Fibroblast of lung (primary cell): ENCODE measurements around the gene PATJ. TPM values are rescaled to one million over a fixed set of nuclear protein-coding genes. Genes with fewer than 3 reads are reported as not detected.

Experiments used
- DNase-seq, 2 donors: peaks; one replicate each; pipeline versions ENCODE4 v3.0.0 to v3.0.0-alpha.2; 2010; ENCODE audit warnings: low read depth in 2 of 2
- H2AFZ ChIP-seq: 2 replicates; pipeline ENCODE4 v1.5.1; 2012; ENCODE audit warnings: low read length, control low read depth, inconsistent platforms
- H3K27ac ChIP-seq: 2 replicates; pipeline ENCODE4 v1.5.1; 2011; ENCODE audit warnings: low read length, control low read depth; ENCODE audit not compliant: insufficient read depth
- H3K27me3 ChIP-seq: 2 replicates; pipeline ENCODE4 v1.5.1; 2011; ENCODE audit warnings: mild to moderate bottlenecking, low read length; ENCODE audit not compliant: control insufficient read depth, insufficient read depth
- H3K36me3 ChIP-seq: 2 replicates; pipeline ENCODE4 v1.5.1; 2011; ENCODE audit warnings: low read length; ENCODE audit not compliant: control insufficient read depth, insufficient read depth
- H3K4me1 ChIP-seq: 2 replicates; pipeline ENCODE4 v1.5.1; 2011; ENCODE audit warnings: low read length; ENCODE audit not compliant: control insufficient read depth, insufficient read depth; ENCODE audit errors: extremely low read depth
- H3K4me2 ChIP-seq: 2 replicates; pipeline ENCODE4 v1.5.1; 2011; ENCODE audit warnings: low read length, control low read depth; ENCODE audit not compliant: insufficient read depth; ENCODE audit errors: extremely low read depth
- H3K4me3 ChIP-seq, 4 experiments: fragments of 200-600 bp in 1 of 4; sonication (generic) in 1 of 4; replicated peaks in 1 of 4; 2 replicates each; pipeline ENCODE4 v1.5.1; 2011 to 2016; ENCODE audit warnings: low read length in 4 of 4, low read depth in 3 of 4, mild to moderate bottlenecking in 3 of 4, control low read depth in 2 of 4, inconsistent platforms in 1 of 4, mixed read lengths in 1 of 4; ENCODE audit not compliant: insufficient read depth in 1 of 4; ENCODE audit errors: control extremely low read depth in 1 of 4
- H3K79me2 ChIP-seq: 2 replicates; pipeline ENCODE4 v1.5.1; 2012; ENCODE audit warnings: mild to moderate bottlenecking, low read length, inconsistent platforms; ENCODE audit not compliant: control insufficient read depth, insufficient read depth
- H3K9ac ChIP-seq: 2 replicates; pipeline ENCODE4 v1.5.1; 2011; ENCODE audit warnings: mild to moderate bottlenecking, low read length, control low read depth; ENCODE audit not compliant: insufficient read depth
- H3K9me3 ChIP-seq: 2 replicates; pipeline ENCODE4 v1.5.1; 2012; ENCODE audit warnings: low read depth, low read length; ENCODE audit not compliant: control insufficient read depth, insufficient read depth
- H4K20me1 ChIP-seq: 2 replicates; pipeline ENCODE4 v1.5.1; 2011; ENCODE audit warnings: low read length; ENCODE audit not compliant: control insufficient read depth, insufficient read depth; ENCODE audit errors: extremely low read depth
- CTCF ChIP-seq, 2 donors: IDR thresholded peaks in 1 of 2; conservative IDR thresholded peaks in 1 of 2; 1 replicate in 1 of 2; 2 replicates in 1 of 2; pipeline ENCODE4 v1.5.1; 2011 to 2012; ENCODE audit warnings: low read length in 2 of 2, control low read depth in 1 of 2, inconsistent platforms in 1 of 2, low read depth in 1 of 2, mild to moderate bottlenecking in 1 of 2
- EZH2 ChIP-seq: IDR thresholded peaks from 2 replicates; pipeline ENCODE4 v1.5.1; 2012; ENCODE audit warnings: low read length, control low read depth, mild to moderate bottlenecking; ENCODE audit errors: missing control alignments
- polyA plus RNA-seq, 2 donors: library from polyadenylated mRNA; depleted of rRNA in 1 of 2; stranded (reverse) in 1 of 2; unstranded in 1 of 2; fragments of >200 nt; gene quantifications; 2 replicates each; pipeline ENCODE4 v1.2.1, GENCODE V29; 2011 to 2012; ENCODE audit warnings: missing spikeins in 1 of 2
- total RNA-seq: library from RNA; depleted of rRNA; stranded (reverse); fragments of >200 nt; gene quantifications from 2 replicates; pipeline ENCODE4 v1.2.1, GENCODE V29; 2014

The PATJ gene
- total and polyA plus RNA-seq, 2 donors (not counting 1 experiment from before 2014, with no cell fraction given), result 2.5 to 12.4 TPM

DNA sequence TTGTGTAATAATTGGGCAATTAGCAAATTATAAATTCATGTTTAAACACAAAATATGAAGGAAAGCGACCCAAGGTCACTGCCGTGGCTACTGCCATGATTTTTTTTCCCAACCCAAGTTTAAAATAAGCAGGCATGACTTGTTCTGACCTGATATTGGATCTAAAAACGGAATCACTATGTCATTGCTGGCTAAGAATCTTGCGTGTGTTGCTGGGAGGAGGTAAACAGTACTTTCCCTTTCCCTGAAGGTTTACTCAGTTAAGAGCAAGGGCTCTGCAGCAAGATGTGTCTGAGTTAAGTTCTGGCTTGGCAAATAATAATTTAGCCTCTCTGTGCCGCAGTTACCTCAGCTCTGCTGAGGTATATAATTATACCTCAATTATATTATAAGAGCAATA lies 326.7 kb downstream of the PATJ start:
- Histone ChIP-seq H3K4me1 (no peaks in the 10 kb centered on the region), H3K36me3 (no peaks in the 10 kb centered on the region), H3K79me2 (no peaks in the 10 kb centered on the region), H3K4me2 (no peak overlapping the region), H3K4me3 (no peak overlapping the region), H2AFZ (no peak overlapping the region), H3K9ac (no peak overlapping the region), H3K27ac (no peak overlapping the region), H4K20me1 (no peaks in the 10 kb centered on the region), H3K27me3 (no peaks in the 10 kb centered on the region), H3K9me3 (no peaks in the 10 kb centered on the region)
- TF ChIP-seq CTCF (conservative IDR thresholded peaks at IDR 0.05 in 1 of 2, IDR thresholded peaks at IDR 0.05 in 1 of 2; ENCODE audit: low read depth in 1 of 2, low read length in 2 of 2) (no peak), EZH2 (no peak)
- peak in 1 of 2 donors; percentile 39 for DNase-seq

DNA sequence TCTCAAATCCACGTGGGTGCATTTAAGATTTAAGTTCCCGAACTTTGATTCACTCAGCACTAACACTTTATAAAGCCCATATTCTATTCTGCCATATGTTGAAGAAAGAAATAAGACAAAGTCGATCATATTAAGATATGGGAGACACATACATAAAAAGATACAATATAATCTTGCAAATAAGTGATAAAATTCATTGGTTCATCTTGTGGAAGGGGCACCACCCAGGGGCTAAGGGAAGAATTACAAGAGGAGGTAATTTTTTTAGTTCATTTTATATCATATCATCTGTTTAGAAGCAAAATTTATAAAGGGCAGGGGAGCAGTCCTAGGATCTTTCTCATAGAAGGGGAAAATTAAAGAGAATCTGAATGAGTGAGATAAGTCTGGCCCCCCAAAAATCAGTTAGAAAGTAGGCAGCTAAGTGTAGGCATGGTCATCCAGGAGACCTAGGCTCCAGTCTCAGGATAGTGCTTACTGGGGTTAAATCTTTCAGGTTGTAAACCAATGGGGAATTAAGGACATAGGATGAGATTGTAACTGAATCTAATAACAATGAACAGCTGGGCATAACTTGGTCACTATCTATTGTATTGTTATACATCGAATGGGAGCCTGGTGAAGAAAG lies 328.2 kb downstream of the PATJ start:
- Histone ChIP-seq H3K4me3 (no peak overlapping the region), H3K27me3 (no peaks in the 10 kb centered on the region), H2AFZ (no peak overlapping the region), H3K27ac (no peak overlapping the region), H3K36me3 (no peaks in the 10 kb centered on the region), H3K4me1 (no peaks in the 10 kb centered on the region), H4K20me1 (no peaks in the 10 kb centered on the region), H3K4me2 (no peak overlapping the region), H3K9ac (no peak overlapping the region), H3K9me3 (no peaks in the 10 kb centered on the region), H3K79me2 (no peaks in the 10 kb centered on the region)
- DNase-seq, result peak in 1 of 2 donors; percentile 42
- TF ChIP-seq CTCF (conservative IDR thresholded peaks at IDR 0.05 in 1 of 2, IDR thresholded peaks at IDR 0.05 in 1 of 2; ENCODE audit: low read depth in 1 of 2, low read length in 2 of 2) (peak; percentile 62 to 72), EZH2 (no peak)

DNA sequence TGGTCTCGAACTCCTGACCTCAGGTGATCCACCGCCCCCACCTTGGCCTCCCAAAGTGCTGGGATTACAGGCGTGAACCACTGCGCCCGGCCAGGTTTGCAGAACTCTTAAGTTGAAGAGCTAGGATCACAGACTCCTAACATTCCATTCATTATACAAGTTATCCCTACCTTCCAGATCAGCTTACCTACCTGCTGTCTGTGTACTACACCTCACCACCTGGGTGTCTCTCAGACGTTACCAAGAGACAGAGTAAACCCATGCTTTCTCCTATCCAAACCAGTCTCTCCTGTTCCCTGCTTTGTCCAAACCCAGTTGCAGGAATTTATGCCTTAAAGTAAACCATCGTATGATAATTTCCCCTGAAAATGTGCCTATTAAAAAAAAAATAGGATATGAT lies 329.4 kb downstream of the PATJ start:
- Histone ChIP-seq H3K9me3 (no peaks in the 10 kb centered on the region), H3K36me3 (no peaks in the 10 kb centered on the region), H3K9ac (no peak overlapping the region), H3K4me3 (no peak overlapping the region), H3K4me1 (no peaks in the 10 kb centered on the region), H3K79me2 (no peaks in the 10 kb centered on the region), H3K4me2 (no peak overlapping the region), H4K20me1 (no peaks in the 10 kb centered on the region), H2AFZ (no peak overlapping the region), H3K27me3 (no peaks in the 10 kb centered on the region), H3K27ac (no peak overlapping the region)
- TF ChIP-seq CTCF (conservative IDR thresholded peaks at IDR 0.05 in 1 of 2, IDR thresholded peaks at IDR 0.05 in 1 of 2; ENCODE audit: low read depth in 1 of 2, low read length in 2 of 2) (no peak), EZH2 (no peak)
- no peak for DNase-seq
